HFFc6 (cell line): ENCODE measurements around the gene DEXI. TPM values are rescaled to one million over a fixed set of nuclear protein-coding genes. Genes with fewer than 3 reads are reported as not detected.

Experiments used
- DNase-seq: peaks from one replicate; pipeline ENCODE4 v3.0.0-alpha.2; 2018
- H3K27ac Mint-ChIP-seq: 2 replicates; pipeline ENCODE4 v1.8.0; 2020; ENCODE audit warnings: mild to moderate bottlenecking, mixed read lengths
- H3K27me3 Mint-ChIP-seq: 2 replicates; pipeline ENCODE4 v1.8.0; 2021; ENCODE audit warnings: mild to moderate bottlenecking, moderate library complexity, mixed read lengths; ENCODE audit not compliant: insufficient read depth
- H3K36me3 Mint-ChIP-seq: 2 replicates; pipeline ENCODE4 v1.8.0; 2021; ENCODE audit warnings: low read depth, mixed read lengths
- H3K4me1 Mint-ChIP-seq: 2 replicates; pipeline ENCODE4 v1.8.0; 2020; ENCODE audit warnings: low read depth, mixed read lengths
- H3K4me3 Mint-ChIP-seq: 2 replicates; pipeline ENCODE4 v1.8.0; 2020; ENCODE audit warnings: mild to moderate bottlenecking, moderate library complexity, mixed read lengths
- H3K9me3 Mint-ChIP-seq: 2 replicates; pipeline ENCODE4 v1.8.0; 2020; ENCODE audit warnings: mild to moderate bottlenecking, mixed read lengths
- CTCF ChIP-seq: fragments of 200-600 bp; sonication (generic); IDR thresholded peaks from 2 replicates; pipeline ENCODE4 v1.5.0; 2021; ENCODE audit warnings: antibody characterized with exemption, mild to moderate bottlenecking
- total RNA-seq, 6 experiments: library from RNA; stranded (reverse); fragmentation: NEBNext Ultra II Directional; extraction: Animal tissue kit (Norgen Biotek cat#: 25700); gene quantifications; 2 replicates in 1 of 6; 3 replicates in 5 of 6; pipeline ENCODE4 v1.2.3, GENCODE V29; 2021

Gene DEXI
- total RNA-seq, 6 experiments from 2014 or later: 39.3 to 49.2 (median 44.3) TPM

GRCh38 chr16:10964891-10965326, 22.6 kb upstream of the DEXI start:
- no peak for TF ChIP-seq CTCF
- no peak overlapping the region for H3K4me3 Mint-ChIP-seq
- H3K27me3 Mint-ChIP-seq: peaks cover 3% of the 10 kb centered on the region; the same call in 1 of the 2 replicates
- peak overlapping the region; percentile 54; the same call in 1 of the 2 replicates for H3K27ac Mint-ChIP-seq
- DNase-seq: no peak
- peaks cover 16% of the 10 kb centered on the region for H3K36me3 Mint-ChIP-seq
- H3K9me3 Mint-ChIP-seq: no peaks in the 10 kb centered on the region
- peaks cover 52% of the 10 kb centered on the region for H3K4me1 Mint-ChIP-seq

- TF ChIP-seq CTCF: peak; percentile 97
- DNase-seq: peak; percentile 80
- H3K27ac Mint-ChIP-seq: peak overlapping the region; percentile 82
Observed at GRCh38 chr16:10964039-10964890, 22.0 kb upstream of the DEXI start.

GRCh38 chr16:10961231-10961630, 19.0 kb upstream of the DEXI start:
- Mint-ChIP-seq H3K36me3 (peaks cover 21% of the 10 kb centered on the region), H3K4me3 (peak overlapping the region; percentile 75), H3K27me3 (peaks cover 3% of the 10 kb centered on the region; the same call in 1 of the 2 replicates), H3K27ac (peak overlapping the region; percentile 93), H3K9me3 (no peaks in the 10 kb centered on the region), H3K4me1 (peaks cover 72% of the 10 kb centered on the region)
- DNase-seq: peak; percentile 93
- TF ChIP-seq CTCF: no peak

More at GRCh38 chr16:10964039-10964890, 22.0 kb upstream of the DEXI start:
- Mint-ChIP-seq H3K4me1 (peaks cover 56% of the 10 kb centered on the region), H3K27me3 (peaks cover 3% of the 10 kb centered on the region; the same call in 1 of the 2 replicates), H3K4me3 (peak overlapping the region; percentile 51; the same call in 1 of the 2 replicates), H3K36me3 (peaks cover 16% of the 10 kb centered on the region), H3K9me3 (no peaks in the 10 kb centered on the region)

GRCh38 chr16:10959161-10959560, 16.9 kb upstream of the DEXI start:
- Mint-ChIP-seq H3K4me1 (peaks cover 71% of the 10 kb centered on the region), H3K4me3 (no peak overlapping the region), H3K9me3 (no peaks in the 10 kb centered on the region)

More at GRCh38 chr16:10959161-10959560, 16.9 kb upstream of the DEXI start:
- peak overlapping the region; percentile 43 for H3K27ac Mint-ChIP-seq
- no peak for DNase-seq
- no peak for TF ChIP-seq CTCF
- peaks cover 21% of the 10 kb centered on the region for H3K36me3 Mint-ChIP-seq
- peaks cover 2% of the 10 kb centered on the region; the same call in 1 of the 2 replicates for H3K27me3 Mint-ChIP-seq
